Activated CD4-positive, alpha-beta T cell treated with anti-CD3 and anti-CD28 coated beads, Interleukin-2, Interleukin-4, amounts not matched to agents 100 ng/mL and 50 ng/mL, durations not matched to agents 16 hours and 8 hours (primary cell): ENCODE data around the gene MOBP.
A peak's percentile ranks its signal among the peaks of the same experiment; 100 is the strongest.

Experiments used
- DNase-seq: peaks from one replicate; pipeline ENCODE4 v3.0.0-alpha.2; 2020; ENCODE audit warnings: low spot score

MOBP gene

DNA sequence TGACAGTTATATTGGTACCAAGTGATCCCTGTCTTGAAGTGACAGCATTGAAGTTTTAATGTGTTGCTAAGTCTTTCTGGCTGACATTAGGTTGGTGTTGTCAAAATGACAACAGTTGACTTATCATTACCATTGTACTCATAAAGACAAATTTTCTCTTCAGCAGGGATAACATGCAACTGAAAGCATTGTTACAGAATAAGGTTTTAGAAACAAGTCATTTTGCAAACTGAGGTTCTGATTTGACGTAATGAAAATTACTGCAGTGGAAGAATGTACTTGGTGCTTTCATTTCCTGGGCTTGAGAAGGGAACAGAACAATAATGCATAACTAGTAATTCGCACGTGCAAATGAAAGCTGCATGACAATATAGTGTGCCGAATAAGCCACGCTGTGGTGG lies 75.1 kb downstream of the MOBP start:
- DNase-seq, result peak; percentile 59

- no peak for DNase-seq
Measured at GRCh38 chr3:39548282-39548681, 80.8 kb downstream of the MOBP start.

- DNase-seq, result no peak
Measured at GRCh38 chr3:39550354-39551051, 83.0 kb downstream of the MOBP start.
